ENCODE measurements around the gene CBX1.
"Not testable (repeated sequence)": the region's sequence is repeated elsewhere in the genome, so short reads cannot be mapped to it uniquely, and the experiment has no call there.

Gene CBX1

GRCh38 chr17:48070195-48070594 lies 31.1 kb downstream of the CBX1 start:
- no peak for DNase-seq

- DNase-seq, result no peak
Measured at GRCh38 chr17:48068491-48068961, 32.8 kb downstream of the CBX1 start.

- not testable (repeated sequence) for DNase-seq
Measured at GRCh38 chr17:48067808-48068207, 33.5 kb downstream of the CBX1 start.

GRCh38 chr17:48067245-48067644 lies 34.0 kb downstream of the CBX1 start:
- DNase-seq, result no peak

GRCh38 chr17:48066656-48067055 lies 34.6 kb downstream of the CBX1 start:
- no peak for DNase-seq

- DNase-seq, result no peak
Measured at GRCh38 chr17:48066192-48066591, 35.1 kb downstream of the CBX1 start.

GRCh38 chr17:48064638-48065037 lies 36.6 kb downstream of the CBX1 start:
- no peak for DNase-seq

- no peak for DNase-seq
Measured at GRCh38 chr17:48062273-48062672, 39.0 kb downstream of the CBX1 start.

- DNase-seq, result no peak
Measured at GRCh38 chr17:48060249-48060648, 41.0 kb downstream of the CBX1 start.

- DNase-seq, result no peak
Measured at GRCh38 chr17:48059125-48059668, 42.1 kb downstream of the CBX1 start.

- no peak for DNase-seq
Measured at GRCh38 chr17:48058393-48059124, 42.7 kb downstream of the CBX1 start.

- DNase-seq, result no peak
Measured at GRCh38 chr17:48057626-48058025, 43.7 kb downstream of the CBX1 start.

GRCh38 chr17:48056879-48057278 lies 44.4 kb downstream of the CBX1 start:
- DNase-seq, result no peak

GRCh38 chr17:48056246-48056745 lies 45.0 kb downstream of the CBX1 start:
- no peak for DNase-seq

- peak; percentile 61 for DNase-seq
Measured at GRCh38 chr17:48055531-48056245, 45.6 kb downstream of the CBX1 start.

GRCh38 chr17:48054238-48055185 lies 46.8 kb downstream of the CBX1 start:
- DNase-seq, result no peak

- no peak for DNase-seq
Measured at GRCh38 chr17:48053758-48054237, 47.5 kb downstream of the CBX1 start.

- no peak for DNase-seq
Measured at GRCh38 chr17:48052956-48053757, 48.1 kb downstream of the CBX1 start.

GRCh38 chr17:48051706-48052486 lies 49.4 kb downstream of the CBX1 start:
- DNase-seq, result no peak

GRCh38 chr17:48051283-48051682 lies 50.0 kb downstream of the CBX1 start:
- no peak for DNase-seq
